ENCODE measurements around the gene PRR18.

Gene PRR18

GRCh38 chr6:166307082-166308032, 835 bp downstream of the PRR18 start:
- DNase-seq (ENCODE audit: extremely low read depth in 1 of 2, low read depth in 1 of 2) = no peak

DNA sequence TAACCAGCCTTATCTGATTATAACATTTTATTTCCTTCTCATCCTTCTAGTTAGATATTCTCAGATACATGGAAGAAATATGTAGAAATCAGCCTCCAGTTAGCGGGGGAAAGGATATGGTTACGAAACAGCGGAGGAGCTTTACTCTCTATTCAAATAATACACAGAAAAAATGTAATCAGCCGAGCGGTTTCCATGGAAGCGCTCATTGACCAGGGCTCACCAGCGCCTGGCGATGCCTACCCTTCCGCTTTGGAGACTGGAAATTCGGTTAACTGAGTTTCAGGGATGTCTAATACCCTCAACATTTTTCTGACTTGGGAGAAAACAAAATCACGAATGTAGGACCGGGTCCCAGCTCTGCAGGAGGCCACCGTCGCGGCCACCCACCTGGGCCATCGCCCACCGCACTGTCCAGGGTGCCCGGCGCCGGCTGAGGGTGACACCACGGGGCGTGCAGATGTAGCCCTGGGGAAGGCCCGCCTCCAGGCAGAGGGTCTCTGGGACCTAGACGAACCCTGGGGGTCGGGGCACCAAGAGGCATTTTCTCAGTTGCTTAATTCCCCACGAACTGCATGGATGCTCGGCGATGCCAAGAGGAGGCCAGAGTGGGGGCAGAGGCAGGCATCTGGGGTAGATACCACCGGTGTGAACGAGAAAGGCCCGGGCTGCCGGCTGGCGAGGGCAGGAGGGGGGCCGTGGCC, 1.7 kb downstream of the PRR18 start:
- DNase-seq (ENCODE audit: extremely low read depth in 1 of 2, low read depth in 1 of 2) = no peak

GRCh38 chr6:166305562-166306117, 2.6 kb downstream of the PRR18 start:
- DNase-seq (ENCODE audit: extremely low read depth in 1 of 2, low read depth in 1 of 2) = no peak

- DNase-seq (ENCODE audit: extremely low read depth in 1 of 2, low read depth in 1 of 2) = no peak
These were observed 4.1 kb downstream of the PRR18 start for GRCh38 chr6:166304106-166304505.

GRCh38 chr6:166301611-166302529, 6.3 kb downstream of the PRR18 start:
- no peak for DNase-seq (ENCODE audit: extremely low read depth in 1 of 2, low read depth in 1 of 2)

DNA sequence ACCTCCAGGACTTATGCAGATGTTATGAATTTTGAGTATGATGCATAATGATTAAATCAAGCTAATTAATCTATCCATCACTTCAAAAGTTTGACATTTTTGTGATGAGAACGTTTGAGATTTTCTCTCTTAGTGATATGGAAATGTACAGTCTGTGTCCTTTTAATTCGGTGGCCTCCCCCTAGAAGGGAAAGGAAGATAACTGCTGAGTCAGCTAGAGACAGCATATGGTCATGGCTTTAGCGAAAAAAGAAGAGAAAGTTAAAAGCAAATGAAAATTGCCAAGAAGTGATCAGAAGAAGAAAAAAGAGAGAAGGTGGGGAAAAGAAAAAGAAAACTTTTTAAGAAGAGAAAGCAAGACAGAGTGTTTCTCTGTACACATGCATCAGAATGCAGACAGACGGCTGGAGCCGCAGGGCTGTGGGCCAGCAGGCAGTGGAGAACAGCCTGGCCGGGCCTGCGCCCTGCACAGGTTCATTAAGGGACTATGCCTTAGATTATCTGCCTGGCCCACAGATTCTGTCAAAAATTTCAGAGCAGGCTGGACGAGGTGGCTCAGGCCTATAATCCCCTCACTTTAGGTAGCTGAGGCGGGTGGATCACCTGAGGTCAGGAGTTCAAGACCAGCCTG, 7.7 kb downstream of the PRR18 start:
- no peak for DNase-seq (ENCODE audit: extremely low read depth in 1 of 2, low read depth in 1 of 2)

DNA sequence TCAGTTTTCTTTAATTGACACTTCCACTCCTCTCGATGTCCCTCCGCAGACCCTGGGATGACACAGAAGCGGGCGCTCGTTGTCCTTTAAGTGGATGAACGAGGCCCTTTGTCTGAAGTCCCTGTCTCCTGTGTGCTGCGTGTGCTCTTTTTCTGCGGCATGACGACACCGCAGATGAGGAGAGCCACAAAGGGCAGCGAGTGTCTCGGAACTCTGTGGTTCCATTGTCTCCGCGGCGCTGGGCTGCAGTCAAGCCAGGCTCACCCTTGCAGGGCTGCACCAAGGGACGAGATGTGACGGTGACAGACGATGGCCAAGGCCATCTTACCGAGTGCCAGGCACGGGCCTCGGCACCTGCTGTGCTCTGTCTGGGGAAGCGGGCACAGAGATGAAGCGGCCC, 10.6 kb downstream of the PRR18 start:
- no peak for DNase-seq (ENCODE audit: extremely low read depth in 1 of 2, low read depth in 1 of 2)

GRCh38 chr6:166296035-166296883, 11.9 kb downstream of the PRR18 start:
- DNase-seq (ENCODE audit: extremely low read depth in 1 of 2, low read depth in 1 of 2) = no peak

DNA sequence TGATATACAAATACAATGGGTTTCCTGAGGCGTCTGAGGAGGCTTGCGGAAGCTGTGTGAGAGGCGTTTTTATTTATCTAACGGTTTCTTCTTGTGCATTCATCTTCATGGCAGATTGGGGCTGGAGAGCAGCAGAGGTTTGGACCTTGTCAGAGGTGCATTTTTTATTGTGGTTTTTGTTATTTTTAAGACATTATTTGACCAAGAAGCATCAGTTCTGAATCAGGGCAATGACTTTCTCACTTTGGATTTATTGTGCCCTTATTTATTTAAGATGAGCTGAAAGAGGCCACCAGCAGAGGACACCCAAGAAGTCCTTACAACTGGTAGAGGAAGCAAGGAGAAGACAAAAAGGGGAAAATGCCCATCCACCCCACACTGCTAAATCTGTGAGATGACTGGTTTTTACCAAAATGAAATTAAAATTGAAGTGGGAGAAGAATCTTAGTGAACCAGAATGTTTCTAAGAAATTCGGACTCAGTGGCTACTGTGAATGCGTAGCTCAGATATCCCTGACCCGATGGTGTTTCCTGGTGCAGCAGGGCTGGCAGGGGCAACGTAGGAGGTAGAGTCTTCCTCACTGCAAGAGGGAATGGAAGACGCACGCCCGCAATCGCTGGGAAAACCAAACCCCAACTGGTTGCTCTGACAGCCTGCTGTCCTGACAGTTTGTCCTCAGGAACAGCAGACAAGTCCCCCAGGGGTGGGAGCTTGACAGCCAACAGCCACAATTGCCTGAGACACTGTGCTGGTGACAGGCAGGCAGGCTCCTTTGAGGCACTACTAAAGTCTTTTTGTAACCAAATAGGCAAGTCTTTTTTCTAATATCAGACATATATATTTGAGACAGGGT, 14.2 kb downstream of the PRR18 start:
- no peak for DNase-seq (ENCODE audit: extremely low read depth in 1 of 2, low read depth in 1 of 2)

DNA sequence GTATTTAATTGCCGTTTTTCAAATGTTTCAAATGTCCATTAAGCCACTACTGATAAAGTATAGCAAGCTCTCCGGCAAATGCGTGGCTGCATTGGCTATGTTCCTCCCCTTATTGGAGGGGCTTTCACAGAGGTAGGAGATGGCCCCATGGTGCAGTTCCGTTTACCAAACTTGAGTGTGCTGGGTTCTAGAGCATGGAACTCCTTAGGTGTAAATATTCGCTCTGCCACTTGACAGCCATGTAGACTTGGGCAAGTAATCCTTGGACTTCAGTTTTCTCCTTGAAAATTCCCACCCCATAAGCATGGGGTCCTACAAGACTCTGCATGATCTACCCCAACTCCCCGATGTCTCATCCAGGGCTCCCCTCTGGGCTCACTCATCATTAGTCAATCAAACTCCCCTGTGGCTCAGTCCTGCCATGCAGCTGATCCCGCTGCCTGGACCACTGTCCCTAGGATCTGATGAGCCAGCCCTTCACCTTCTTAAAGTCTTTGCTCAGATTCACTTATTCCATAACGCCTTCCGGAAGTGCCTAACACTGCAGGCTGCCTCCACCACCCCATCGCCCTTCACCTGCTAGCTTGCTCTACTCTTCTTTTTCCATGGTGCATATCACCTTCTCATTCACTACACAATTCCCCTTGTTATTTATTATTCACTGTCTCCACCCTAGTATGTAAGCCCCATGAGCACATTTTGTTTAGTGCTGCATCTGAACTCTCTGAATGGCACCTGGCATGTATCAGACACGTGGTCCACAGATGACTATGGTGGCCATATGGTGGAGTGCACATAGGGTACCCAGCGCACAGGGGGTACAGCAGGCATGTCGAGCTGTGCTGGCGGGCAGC, 18.8 kb downstream of the PRR18 start:
- DNase-seq (ENCODE audit: extremely low read depth in 1 of 2, low read depth in 1 of 2) = no peak

GRCh38 chr6:166286839-166287271, 21.3 kb downstream of the PRR18 start:
- DNase-seq (ENCODE audit: extremely low read depth in 1 of 2, low read depth in 1 of 2) = no peak

DNA sequence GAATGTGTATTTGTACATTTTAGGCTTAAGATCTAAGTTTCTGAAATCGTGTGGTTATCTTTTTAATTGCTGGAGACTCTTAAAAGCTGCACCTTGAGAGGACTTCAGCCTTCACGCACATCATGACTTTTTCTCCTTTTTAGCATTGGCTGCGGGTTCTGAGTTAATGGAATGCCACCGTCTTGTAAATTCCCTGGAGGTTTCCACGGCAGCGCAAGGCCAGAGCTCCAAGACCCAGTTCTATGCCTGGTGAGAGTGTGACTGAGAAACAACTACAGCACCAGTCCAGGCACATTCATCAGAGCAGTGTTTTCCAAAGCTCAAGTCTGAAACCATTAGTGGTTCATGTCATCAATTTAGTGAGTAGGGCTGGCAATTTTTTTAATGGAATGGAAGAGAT, 23.0 kb downstream of the PRR18 start:
- DNase-seq (ENCODE audit: extremely low read depth in 1 of 2, low read depth in 1 of 2) = no peak

- DNase-seq (ENCODE audit: extremely low read depth in 1 of 2, low read depth in 1 of 2) = no peak
These were observed 23.6 kb downstream of the PRR18 start for GRCh38 chr6:166284640-166285039.

DNA sequence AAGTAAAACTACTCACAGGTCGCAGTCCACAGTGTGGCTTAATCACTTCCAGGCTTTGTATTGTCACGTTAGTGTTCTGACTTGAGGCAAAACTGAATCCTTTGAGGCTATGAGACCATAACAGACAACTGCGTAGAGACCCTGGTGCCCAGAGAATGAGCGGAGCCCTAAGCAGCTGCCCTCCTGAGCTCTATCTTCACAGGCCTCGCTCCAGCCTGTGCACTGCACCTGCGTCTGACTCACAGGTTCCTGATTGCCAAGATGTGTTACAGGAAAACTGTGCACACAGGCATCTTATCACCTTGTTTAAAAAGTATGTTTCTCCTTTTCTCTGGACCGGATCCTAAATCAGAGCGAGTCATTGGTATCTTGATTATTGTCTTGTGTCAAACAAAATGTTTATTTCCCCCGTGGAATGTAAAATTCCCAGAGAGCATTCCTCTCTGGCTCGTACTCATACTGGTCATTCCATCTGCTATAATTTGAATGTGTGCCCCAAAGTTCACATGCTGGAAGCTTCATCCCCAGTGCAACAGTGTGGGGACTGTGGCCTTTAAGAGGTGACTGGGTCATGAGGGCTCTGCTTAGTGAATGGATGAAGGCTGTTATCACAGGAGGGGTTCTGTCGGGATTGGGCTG, 25.7 kb downstream of the PRR18 start:
- DNase-seq (ENCODE audit: extremely low read depth in 1 of 2, low read depth in 1 of 2) = no peak

DNA sequence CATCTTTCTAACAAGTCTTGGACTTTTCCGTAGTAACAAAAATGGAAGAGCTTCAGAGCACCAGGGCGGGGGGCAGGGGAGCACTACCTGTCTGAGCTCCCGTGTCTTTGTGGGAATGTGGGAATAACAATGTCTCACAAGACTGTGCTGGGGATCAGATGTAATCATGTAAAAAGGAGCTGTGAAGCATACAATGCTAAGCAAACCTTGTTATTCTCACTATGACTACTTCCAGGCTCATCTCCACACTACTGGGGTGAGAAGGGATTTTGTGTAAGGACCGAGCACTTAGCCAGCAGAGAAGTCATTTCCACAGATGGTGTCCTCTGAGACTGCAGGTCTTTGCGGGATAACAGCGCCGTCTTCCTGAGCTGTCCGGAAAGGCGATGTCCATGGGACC, 27.1 kb downstream of the PRR18 start:
- no peak for DNase-seq (ENCODE audit: extremely low read depth in 1 of 2, low read depth in 1 of 2)

DNA sequence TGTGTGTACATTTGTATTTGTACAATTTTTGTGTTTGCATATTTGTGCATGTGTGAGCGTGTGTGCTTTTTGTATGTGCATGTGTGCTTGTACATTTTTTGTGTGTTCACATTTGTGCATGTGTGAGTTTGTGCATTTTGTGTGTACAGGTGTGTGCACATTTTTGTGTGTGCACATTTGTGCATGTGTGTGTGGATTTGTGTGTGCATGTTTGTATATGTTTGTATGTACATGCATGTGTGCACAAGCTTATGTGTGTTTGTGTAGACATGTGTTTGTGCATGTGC, 28.9 kb downstream of the PRR18 start:
- no peak for DNase-seq (ENCODE audit: extremely low read depth in 1 of 2, low read depth in 1 of 2)

Measured in activated CD8-positive, alpha-beta memory T cell treated with anti-CD3 and anti-CD28 coated beads for 1 hour (primary cell).